Measurements from ENCODE around the gene SPRING1. TPM values are rescaled to one million over a fixed set of nuclear protein-coding genes. Genes with fewer than 3 reads are reported as not detected.

SPRING1 gene
- total RNA-seq (9.0 TPM), polyA plus RNA-seq (ENCODE audit: insufficient read depth in 1 of 8, insufficient read length in 8 of 8, low replicate concordance in 1 of 8) (10 to 100 TPM; 11.2 to 20.5 (median 14.1) TPM)
- long read RNA-seq, donor 1, full-length matches to known transcripts, result 6 of 6 reads
- long read RNA-seq, donor 1, partial matches to known transcripts, result 0 of 6 reads
- long read RNA-seq, donor 1, other reads (novel, unspliced or antisense), result 0 of 6 reads
- long read RNA-seq, donor 2, result 0 reads
- long read RNA-seq, donor 3, full-length matches to known transcripts, result 4 of 4 reads
- long read RNA-seq, donor 3, partial matches to known transcripts, result 0 of 4 reads
- long read RNA-seq, donor 3, other reads (novel, unspliced or antisense), result 0 of 4 reads
- long read RNA-seq, donor 4, full-length matches to known transcripts, result 4 of 4 reads
- long read RNA-seq, donor 4, partial matches to known transcripts, result 0 of 4 reads
- long read RNA-seq, donor 4, other reads (novel, unspliced or antisense), result 0 of 4 reads
- long read RNA-seq, donor 5, full-length matches to known transcripts, result 13 of 18 reads
- long read RNA-seq, donor 5, partial matches to known transcripts, result 0 of 18 reads
- long read RNA-seq, donor 5, other reads (novel, unspliced or antisense), result 5 of 18 reads
- long read RNA-seq, donor 6, full-length matches to known transcripts, result 5 of 5 reads
- long read RNA-seq, donor 6, partial matches to known transcripts, result 0 of 5 reads
- long read RNA-seq, donor 6, other reads (novel, unspliced or antisense), result 0 of 5 reads
- long read RNA-seq, donor 7, full-length matches to known transcripts, result 6 of 6 reads
- long read RNA-seq, donor 7, partial matches to known transcripts, result 0 of 6 reads
- long read RNA-seq, donor 7, other reads (novel, unspliced or antisense), result 0 of 6 reads
- long read RNA-seq, donor 8, full-length matches to known transcripts, result 5 of 5 reads
- long read RNA-seq, donor 8, partial matches to known transcripts, result 0 of 5 reads
- long read RNA-seq, donor 8, other reads (novel, unspliced or antisense), result 0 of 5 reads
- long read RNA-seq, donor 9, full-length matches to known transcripts, result 5 of 5 reads
- long read RNA-seq, donor 9, partial matches to known transcripts, result 0 of 5 reads
- long read RNA-seq, donor 9, other reads (novel, unspliced or antisense), result 0 of 5 reads
- long read RNA-seq, donor 10, full-length matches to known transcripts, result 13 of 13 reads
- long read RNA-seq, donor 10, partial matches to known transcripts, result 0 of 13 reads
- long read RNA-seq, donor 10, other reads (novel, unspliced or antisense), result 0 of 13 reads
- long read RNA-seq, donor 11, full-length matches to known transcripts, result 5 of 5 reads
- long read RNA-seq, donor 11, partial matches to known transcripts, result 0 of 5 reads
- long read RNA-seq, donor 11, other reads (novel, unspliced or antisense), result 0 of 5 reads

GRCh38 chr12:116737774-116738657 lies at the start of gene SPRING1, which contains the start of gene RNFT2:
TSS of gene SPRING1 (minus strand) at chr12:116738069. CDS start at chr12:116737900, 169 bp downstream.
TSS of gene RNFT2 (plus strand) at chr12:116738315. CDS start at chr12:116740498, 2,183 bp downstream.
- Histone ChIP-seq H3K4me1 (ENCODE audit: control insufficient read depth, insufficient read depth, low read length) (peaks cover 13% of the 10 kb centered on the region), H3K27me3 (ENCODE audit: control insufficient read depth, insufficient read depth, low read length) (no peaks in the 10 kb centered on the region), H3K9me3 (replicated peaks; ENCODE audit: control insufficient read depth, low read depth, low read length) (no peaks in the 10 kb centered on the region), H3K4me3 (ENCODE audit: low read length) (peak within 1 kb of the TSS; percentile 65), H3K27ac (ENCODE audit: low read length) (no peak within 1 kb of the TSS), H3K36me3 (ENCODE audit: control insufficient read depth, insufficient read depth, low read length) (peaks cover 6% of the 10 kb centered on the region)
- DNase-seq, result peak; percentile 100
- WGBS (ENCODE audit: insufficient coverage), result under 1% methylated on average over 74 of the region's 80 CpGs

GRCh38 chr12:116784238-116784612 lies 46.4 kb upstream of the SPRING1 start:
- Histone ChIP-seq H3K27ac (ENCODE audit: low read length) (no peak overlapping the region), H3K27me3 (ENCODE audit: control insufficient read depth, insufficient read depth, low read length) (no peaks in the 10 kb centered on the region), H3K4me3 (ENCODE audit: low read length) (no peak overlapping the region), H3K9me3 (replicated peaks; ENCODE audit: control insufficient read depth, low read depth, low read length) (no peaks in the 10 kb centered on the region), H3K4me1 (ENCODE audit: control insufficient read depth, insufficient read depth, low read length) (peaks cover 6% of the 10 kb centered on the region), H3K36me3 (ENCODE audit: control insufficient read depth, insufficient read depth, low read length) (no peaks in the 10 kb centered on the region)
- no peak for DNase-seq
- 96% methylated on average over 7 of the region's 7 CpGs for WGBS (ENCODE audit: insufficient coverage)

- Histone ChIP-seq H3K4me3 (ENCODE audit: low read length) (no peak overlapping the region), H3K36me3 (ENCODE audit: control insufficient read depth, insufficient read depth, low read length) (no peaks in the 10 kb centered on the region), H3K27me3 (ENCODE audit: control insufficient read depth, insufficient read depth, low read length) (no peaks in the 10 kb centered on the region), H3K9me3 (replicated peaks; ENCODE audit: control insufficient read depth, low read depth, low read length) (no peaks in the 10 kb centered on the region), H3K27ac (ENCODE audit: low read length) (no peak overlapping the region), H3K4me1 (ENCODE audit: control insufficient read depth, insufficient read depth, low read length) (peaks cover 6% of the 10 kb centered on the region)
- WGBS (ENCODE audit: insufficient coverage), result 81% methylated on average over 6 of the region's 6 CpGs
- peak; percentile 41 for DNase-seq
Observed at GRCh38 chr12:116783525-116784237, 45.8 kb upstream of the SPRING1 start.

GRCh38 chr12:116780942-116781341 lies 43.1 kb upstream of the SPRING1 start:
- H3K4me3 ChIP-seq (ENCODE audit: low read length), result no peak overlapping the region
- no peaks in the 10 kb centered on the region for H3K36me3 ChIP-seq (ENCODE audit: control insufficient read depth, insufficient read depth, low read length)
- DNase-seq, result no peak
- H3K4me1 ChIP-seq (ENCODE audit: control insufficient read depth, insufficient read depth, low read length), result peaks cover 12% of the 10 kb centered on the region
- 100% methylated on average over 2 of the region's 4 CpGs for WGBS (ENCODE audit: insufficient coverage)
- no peak overlapping the region for H3K27ac ChIP-seq (ENCODE audit: low read length)
- no peaks in the 10 kb centered on the region for H3K27me3 ChIP-seq (ENCODE audit: control insufficient read depth, insufficient read depth, low read length)
- no peaks in the 10 kb centered on the region for H3K9me3 ChIP-seq (replicated peaks; ENCODE audit: control insufficient read depth, low read depth, low read length)

- Histone ChIP-seq H3K4me3 (ENCODE audit: low read length) (no peak overlapping the region), H3K36me3 (ENCODE audit: control insufficient read depth, insufficient read depth, low read length) (no peaks in the 10 kb centered on the region), H3K9me3 (replicated peaks; ENCODE audit: control insufficient read depth, low read depth, low read length) (no peaks in the 10 kb centered on the region), H3K27ac (ENCODE audit: low read length) (no peak overlapping the region), H3K27me3 (ENCODE audit: control insufficient read depth, insufficient read depth, low read length) (no peaks in the 10 kb centered on the region), H3K4me1 (ENCODE audit: control insufficient read depth, insufficient read depth, low read length) (peaks cover 12% of the 10 kb centered on the region)
- DNase-seq, result no peak
- 90% methylated on average over 1 of the region's 2 CpGs for WGBS (ENCODE audit: insufficient coverage)
Observed at GRCh38 chr12:116779597-116779996, 41.7 kb upstream of the SPRING1 start.

GRCh38 chr12:116777245-116777644 lies 39.4 kb upstream of the SPRING1 start:
- Histone ChIP-seq H3K36me3 (ENCODE audit: control insufficient read depth, insufficient read depth, low read length) (no peaks in the 10 kb centered on the region), H3K27ac (ENCODE audit: low read length) (no peak overlapping the region), H3K4me3 (ENCODE audit: low read length) (no peak overlapping the region), H3K9me3 (replicated peaks; ENCODE audit: control insufficient read depth, low read depth, low read length) (no peaks in the 10 kb centered on the region), H3K27me3 (ENCODE audit: control insufficient read depth, insufficient read depth, low read length) (no peaks in the 10 kb centered on the region), H3K4me1 (ENCODE audit: control insufficient read depth, insufficient read depth, low read length) (peaks cover 7% of the 10 kb centered on the region)
- DNase-seq, result peak; percentile 35
- no CpG with 5 or more reads among the region's 1 CpG for WGBS (ENCODE audit: insufficient coverage)

GRCh38 chr12:116774020-116774419 lies 36.2 kb upstream of the SPRING1 start:
- Histone ChIP-seq H3K4me1 (ENCODE audit: control insufficient read depth, insufficient read depth, low read length) (peaks cover 7% of the 10 kb centered on the region), H3K4me3 (ENCODE audit: low read length) (no peak overlapping the region), H3K36me3 (ENCODE audit: control insufficient read depth, insufficient read depth, low read length) (no peaks in the 10 kb centered on the region), H3K9me3 (replicated peaks; ENCODE audit: control insufficient read depth, low read depth, low read length) (no peaks in the 10 kb centered on the region), H3K27ac (ENCODE audit: low read length) (no peak overlapping the region), H3K27me3 (ENCODE audit: control insufficient read depth, insufficient read depth, low read length) (no peaks in the 10 kb centered on the region)
- WGBS (ENCODE audit: insufficient coverage), result no CpG with 5 or more reads among the region's 4 CpGs
- DNase-seq, result no peak

GRCh38 chr12:116773276-116773731 lies 35.4 kb upstream of the SPRING1 start:
- H3K27me3 ChIP-seq (ENCODE audit: control insufficient read depth, insufficient read depth, low read length), result no peaks in the 10 kb centered on the region
- H3K9me3 ChIP-seq (replicated peaks; ENCODE audit: control insufficient read depth, low read depth, low read length), result no peaks in the 10 kb centered on the region
- 74% methylated on average over 4 of the region's 4 CpGs for WGBS (ENCODE audit: insufficient coverage)
- no peak overlapping the region for H3K27ac ChIP-seq (ENCODE audit: low read length)
- no peak for DNase-seq
- H3K4me3 ChIP-seq (ENCODE audit: low read length), result no peak overlapping the region
- H3K36me3 ChIP-seq (ENCODE audit: control insufficient read depth, insufficient read depth, low read length), result no peaks in the 10 kb centered on the region
- peaks cover 7% of the 10 kb centered on the region for H3K4me1 ChIP-seq (ENCODE audit: control insufficient read depth, insufficient read depth, low read length)

Measured in muscle of leg (tissue), 16 donors.